ENCODE data around the gene ADCY3. TPM values are rescaled to one million over a fixed set of nuclear protein-coding genes. Genes with fewer than 3 reads are reported as not detected.
A peak's percentile ranks its signal among the peaks of the same experiment; 100 is the strongest.

ADCY3 gene
- total RNA-seq = 10 to 100 TPM; 29.3 to 51.9 (median 43.1) TPM

DNA sequence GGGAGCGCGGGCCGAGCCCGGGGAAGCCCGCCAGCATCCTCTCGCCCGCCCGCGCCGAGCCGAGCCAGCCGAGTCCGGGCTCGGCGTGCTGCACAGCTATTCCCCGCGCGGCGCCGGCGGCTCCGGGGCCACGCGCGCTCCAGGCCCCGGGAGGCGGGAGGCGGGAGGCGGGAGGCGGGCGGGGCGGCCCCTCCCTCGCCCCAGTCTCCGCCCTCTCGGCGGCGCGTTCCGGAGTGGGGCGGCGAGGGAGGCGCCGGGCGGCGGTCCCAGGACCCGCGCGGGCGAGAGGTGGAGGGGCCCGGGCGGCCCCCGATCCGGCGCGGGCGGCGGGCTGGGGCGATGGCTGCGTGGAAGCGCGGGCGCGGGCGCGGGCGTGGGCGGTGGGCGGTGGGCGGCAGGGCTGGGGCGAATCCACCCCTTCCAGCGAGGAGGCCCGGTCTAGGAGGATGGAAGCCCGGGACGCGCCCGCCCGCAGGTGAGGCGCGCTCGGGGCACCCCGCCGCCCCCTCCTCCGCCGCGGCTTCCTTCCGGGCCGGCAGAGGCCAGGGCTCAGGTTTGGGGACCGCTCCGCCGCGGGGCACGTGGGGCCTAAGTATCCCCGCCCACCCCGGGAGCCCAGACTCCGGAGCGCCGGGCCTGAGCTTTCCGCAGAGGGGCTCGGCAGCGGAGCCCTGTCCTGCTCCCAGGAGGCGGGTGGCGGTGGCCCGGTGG is at the start of gene ADCY3:
ADCY3 (minus strand) TSS at position 140 of the 711 bp plus-strand sequence. CDS start 1,250 bp downstream, outside the sequence.
- intact Hi-C loops (cut with DNase I; ENCODE audit: low total_unique reads) = no loop called here
- WGBS, 2 donors = 0 to 2% methylated on average over 9 to 49 of the region's 103 CpGs
- DNase-seq (ENCODE audit: low spot score in 2 of 2) = no peak
- peak within 1 kb of the TSS; percentile 59 for H3K4me3 ChIP-seq (ENCODE audit: low read depth, poor library complexity, severe bottlenecking)
- TF ChIP-seq, protein P1, sequence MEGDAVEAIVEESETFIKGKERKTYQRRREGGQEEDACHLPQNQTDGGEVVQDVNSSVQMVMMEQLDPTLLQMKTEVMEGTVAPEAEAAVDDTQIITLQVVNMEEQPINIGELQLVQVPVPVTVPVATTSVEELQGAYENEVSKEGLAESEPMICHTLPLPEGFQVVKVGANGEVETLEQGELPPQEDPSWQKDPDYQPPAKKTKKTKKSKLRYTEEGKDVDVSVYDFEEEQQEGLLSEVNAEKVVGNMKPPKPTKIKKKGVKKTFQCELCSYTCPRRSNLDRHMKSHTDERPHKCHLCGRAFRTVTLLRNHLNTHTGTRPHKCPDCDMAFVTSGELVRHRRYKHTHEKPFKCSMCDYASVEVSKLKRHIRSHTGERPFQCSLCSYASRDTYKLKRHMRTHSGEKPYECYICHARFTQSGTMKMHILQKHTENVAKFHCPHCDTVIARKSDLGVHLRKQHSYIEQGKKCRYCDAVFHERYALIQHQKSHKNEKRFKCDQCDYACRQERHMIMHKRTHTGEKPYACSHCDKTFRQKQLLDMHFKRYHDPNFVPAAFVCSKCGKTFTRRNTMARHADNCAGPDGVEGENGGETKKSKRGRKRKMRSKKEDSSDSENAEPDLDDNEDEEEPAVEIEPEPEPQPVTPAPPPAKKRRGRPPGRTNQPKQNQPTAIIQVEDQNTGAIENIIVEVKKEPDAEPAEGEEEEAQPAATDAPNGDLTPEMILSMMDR (IDR thresholded peaks at IDR 0.05) = no peak
- TF ChIP-seq POLR2A (IDR thresholded peaks at IDR 0.05) = no peak

DNA sequence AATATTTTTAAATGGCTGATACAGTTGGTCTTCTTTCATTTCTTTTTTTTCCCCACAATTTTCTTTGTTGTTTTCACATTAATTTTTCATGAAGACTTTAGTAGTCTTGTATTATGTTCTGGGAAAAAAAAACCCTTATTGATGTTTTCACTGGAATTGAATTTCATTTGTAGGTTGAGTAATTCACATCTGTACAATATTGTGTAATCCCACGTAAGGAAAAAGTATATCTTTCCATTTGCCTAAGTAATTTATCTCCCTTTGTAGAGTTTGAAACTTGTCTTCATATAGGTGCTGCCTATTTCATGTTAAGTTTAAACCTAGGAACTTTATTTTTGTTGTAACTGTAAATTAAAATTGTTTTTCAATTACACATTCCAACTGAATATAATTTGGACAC is 49.7 kb upstream of the ADCY3 start:
- TF ChIP-seq POLR2A (IDR thresholded peaks at IDR 0.05) = no peak
- TF ChIP-seq, protein P1 (IDR thresholded peaks at IDR 0.05) = no peak

DNA sequence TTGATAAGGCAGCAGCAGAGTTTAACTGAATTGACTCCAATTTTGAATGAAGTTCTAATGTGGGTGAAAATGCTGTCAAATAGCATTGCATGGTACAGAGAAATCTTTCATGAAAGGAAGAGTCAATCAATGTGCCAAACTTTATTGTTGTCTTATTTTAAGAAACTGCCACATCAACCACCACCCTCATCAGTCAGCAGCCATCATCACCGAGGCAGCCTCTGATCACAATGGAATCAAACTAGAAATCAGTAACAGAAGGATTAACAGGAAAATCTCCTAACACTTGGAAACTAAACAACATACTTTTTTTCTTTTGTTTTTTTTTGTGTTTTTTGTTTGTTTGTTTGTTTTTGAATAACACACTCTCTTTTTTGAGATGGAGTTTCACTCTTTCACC is 41.9 kb upstream of the ADCY3 start:
- 92 to 97% methylated on average over 1 of the region's 1 CpG for WGBS, 2 donors
- no peak for DNase-seq (ENCODE audit: low spot score in 2 of 2)
- intact Hi-C loops (cut with DNase I; ENCODE audit: low total_unique reads) = no loop called here
- H3K4me3 ChIP-seq (ENCODE audit: low read depth, poor library complexity, severe bottlenecking) = no peak overlapping the region
- no peak for TF ChIP-seq POLR2A (IDR thresholded peaks at IDR 0.05)

More for the DNA sequence above, 49.7 kb upstream of the ADCY3 start:
- no peak overlapping the region for H3K4me3 ChIP-seq (ENCODE audit: low read depth, poor library complexity, severe bottlenecking)
- intact Hi-C loops (cut with DNase I; ENCODE audit: low total_unique reads) = no loop called here
- WGBS, 2 donors = 45 to 49% methylated on average over 1 of the region's 1 CpG
- no peak for DNase-seq (ENCODE audit: low spot score in 2 of 2)

DNA sequence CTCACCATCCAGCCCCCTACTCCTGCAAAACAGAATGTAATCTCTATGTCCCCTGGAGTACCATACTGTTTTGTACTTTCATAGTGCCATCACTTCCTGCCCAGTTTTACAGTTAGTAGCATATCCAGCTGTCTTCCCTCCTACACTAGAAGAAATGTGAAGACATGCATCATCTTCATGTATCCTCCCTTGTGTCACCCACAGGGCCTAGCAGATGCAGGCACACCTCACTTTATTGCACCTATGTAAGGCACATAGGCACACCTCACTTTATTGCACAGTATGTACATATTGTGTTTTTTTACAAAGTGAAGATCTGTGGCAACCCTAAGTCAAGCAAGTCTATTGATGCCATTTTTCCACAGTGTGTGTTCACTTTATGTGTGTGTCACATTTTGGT is 39.7 kb upstream of the ADCY3 start:
- TF ChIP-seq POLR2A (IDR thresholded peaks at IDR 0.05) = no peak
- TF ChIP-seq, protein P1 (IDR thresholded peaks at IDR 0.05) = no peak
- intact Hi-C loops (cut with DNase I; ENCODE audit: low total_unique reads) = no loop called here
- no peak overlapping the region for H3K4me3 ChIP-seq (ENCODE audit: low read depth, poor library complexity, severe bottlenecking)
- no peak for DNase-seq (ENCODE audit: low spot score in 2 of 2)

DNA sequence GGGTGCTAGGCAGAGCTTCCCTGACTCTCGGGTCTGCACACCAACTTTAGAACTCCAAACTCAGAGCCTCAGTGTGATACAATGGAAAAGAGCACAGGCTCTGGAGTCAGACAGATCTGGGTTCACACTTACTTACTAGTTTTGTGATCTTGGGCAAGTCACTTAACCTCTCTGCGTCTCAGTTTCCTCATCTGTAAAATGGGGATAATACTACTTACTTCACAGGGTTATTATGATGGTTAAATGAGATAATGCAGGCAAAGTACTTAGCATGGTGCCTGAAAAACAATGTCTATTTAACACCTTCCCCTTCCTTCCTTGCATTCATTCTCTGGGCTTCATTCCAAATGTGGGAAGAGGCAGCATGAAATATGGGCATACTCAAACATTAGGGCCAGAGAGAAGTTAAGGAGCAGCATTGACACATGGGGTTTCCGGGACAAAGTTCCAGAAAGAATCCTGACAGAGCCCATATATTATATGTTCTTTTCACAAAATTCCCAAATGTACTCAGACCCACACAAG is 38.4 kb upstream of the ADCY3 start:
- 84 to 86% methylated on average over 3 of the region's 3 CpGs for WGBS, 2 donors
- no peak overlapping the region for H3K4me3 ChIP-seq (ENCODE audit: low read depth, poor library complexity, severe bottlenecking)
- no peak for DNase-seq (ENCODE audit: low spot score in 2 of 2)
- intact Hi-C loops (cut with DNase I; ENCODE audit: low total_unique reads) = no loop called here
- no peak for TF ChIP-seq POLR2A (IDR thresholded peaks at IDR 0.05)
- TF ChIP-seq, protein P1 (IDR thresholded peaks at IDR 0.05) = no peak

DNA sequence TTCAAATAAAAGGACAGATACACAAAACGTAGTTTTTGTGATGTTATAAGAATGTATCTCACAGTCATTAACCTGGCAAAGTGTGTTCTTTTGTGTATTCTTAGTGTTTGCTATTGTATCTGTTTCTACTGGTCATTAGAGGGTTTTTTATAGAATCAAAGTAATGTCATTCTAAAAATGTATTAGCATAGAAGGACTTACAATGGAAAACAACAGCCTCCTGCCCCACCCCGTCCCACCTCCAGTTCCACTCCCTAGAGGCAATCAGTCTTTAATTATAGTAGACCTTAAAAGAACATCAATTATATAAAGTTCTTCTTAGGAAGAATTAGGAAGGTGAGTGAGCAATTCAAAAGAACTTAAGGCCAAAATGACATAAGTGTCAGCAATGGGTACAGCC is 37.9 kb upstream of the ADCY3 start:
- no peak for DNase-seq (ENCODE audit: low spot score in 2 of 2)
- TF ChIP-seq POLR2A (IDR thresholded peaks at IDR 0.05) = no peak
- TF ChIP-seq, protein P1 (IDR thresholded peaks at IDR 0.05) = no peak
- intact Hi-C loops (cut with DNase I; ENCODE audit: low total_unique reads) = no loop called here
- WGBS, 2 donors = 89% methylated on average over 2 of the region's 2 CpGs
- no peak overlapping the region for H3K4me3 ChIP-seq (ENCODE audit: low read depth, poor library complexity, severe bottlenecking)
